A549 (cell line): ENCODE results near the gene CD164L2. TPM values are rescaled to one million over a fixed set of nuclear protein-coding genes. Genes with fewer than 3 reads are reported as not detected.
"Not testable (repeated sequence)": the region's sequence is repeated elsewhere in the genome, so short reads cannot be mapped to it uniquely, and the experiment has no call there.

Experiments
- ATAC-seq, 2 experiments: fragments of 200-7000 bp in 1 of 2; fragments of >200 bp in 1 of 2; cut with Nextera tagmentation in 1 of 2; cut with Tn5 transposase in 1 of 2; 3 replicates each; pipeline versions ENCODE4 v1.8.0 to v1.9.1; 2018 to 2020; ENCODE audit warnings: mild to moderate bottlenecking in 1 of 2, moderate library complexity in 1 of 2
- CTCF ChIA-PET: fragments of 300-600 bp; sonication (Branson Sonifier 250); formaldehyde crosslinking; extraction: SDS; loops from one replicate; lab custom pipeline; 2021; ENCODE audit warnings: antibody characterized with exemption, inconsistent platforms; lab: Yijun Ruan, JAX
- POLR2A ChIA-PET: fragments of 350-600 bp; formaldehyde crosslinking; extraction: SDS; loops from one replicate; lab custom pipeline; 2021; ENCODE audit warnings: antibody characterized with exemption, inconsistent platforms; lab: Yijun Ruan, JAX
- DNase-seq, 2 experiments: peaks; one replicate each; pipeline versions ENCODE4 v3.0.0 to v3.0.0-alpha.2; 2011 to 2016; ENCODE audit warnings: low read depth in 1 of 2, low spot score in 1 of 2
- FAIRE-seq: peaks from 2 replicates; lab custom pipeline; 2011; peaks lifted over from hg19 to GRCh38; lab: Jason Lieb, UNC
- H3K27ac ChIP-seq, 2 experiments: fragments of >200 bp; sonication (Bioruptor Twin); formaldehyde crosslinking; 3 replicates each; pipeline ENCODE4 v1.5.1; 2016 to 2017
- H3K4me1 ChIP-seq: fragments of >200 bp; sonication (Bioruptor Twin); formaldehyde crosslinking; 3 replicates; pipeline ENCODE4 v1.6.1; 2016
- H3K4me2 ChIP-seq: fragments of >200 bp; sonication (Bioruptor Twin); formaldehyde crosslinking; 3 replicates; pipeline ENCODE4 v1.6.1; 2016
- H3K4me3 ChIP-seq: fragments of >200 bp; sonication (Bioruptor Twin); formaldehyde crosslinking; 3 replicates; pipeline ENCODE4 v1.5.1; 2016
- H3K9me3 ChIP-seq: fragments of >200 bp; sonication (Bioruptor Twin); formaldehyde crosslinking; 3 replicates; pipeline ENCODE4 v1.6.1; 2016
- BHLHE40 ChIP-seq: IDR thresholded peaks from 2 replicates; pipeline ENCODE4 v1.6.1; 2012; ENCODE audit warnings: low read depth, low read length, inconsistent platforms
- CBX8 ChIP-seq: fragments of 200-600 bp; sonication (generic); IDR thresholded peaks from 2 replicates; pipeline ENCODE4 v1.6.1; 2016
- EHF ChIP-seq: fragments of 250-450 bp; sonication (Bioruptor Pico); IDR thresholded peaks from 2 replicates; pipeline ENCODE4 v1.5.0; 2020; ENCODE audit warnings: mild to moderate bottlenecking
- GATA3 ChIP-seq: IDR thresholded peaks from 2 replicates; pipeline ENCODE4 v1.6.1; 2012; ENCODE audit warnings: borderline replicate concordance
- HDAC2 ChIP-seq: fragments of 200-600 bp; sonication (generic); IDR thresholded peaks from 2 replicates; pipeline ENCODE4 v1.6.1; 2016
- HEYL ChIP-seq: fragments of 250-450 bp; sonication (Bioruptor Pico); IDR thresholded peaks from 2 replicates; pipeline ENCODE4 v1.8.0; 2021; ENCODE audit warnings: mild to moderate bottlenecking, moderate library complexity
- MAZ ChIP-seq: fragments of 150-350 bp; IDR thresholded peaks from 2 replicates; pipeline ENCODE4 v1.6.1; 2014; ENCODE audit warnings: antibody characterized with exemption, low read depth, low read length, borderline replicate concordance
- PHF8 ChIP-seq: fragments of 200-600 bp; sonication (generic); IDR thresholded peaks from 2 replicates; pipeline ENCODE4 v1.6.1; 2016; ENCODE audit warnings: low read depth, mild to moderate bottlenecking, antibody characterized with exemption, moderate library complexity, borderline replicate concordance
- RAD21 ChIP-seq, 2 experiments: fragments of >200 bp in 1 of 2; sonication (Bioruptor Twin) in 1 of 2; formaldehyde crosslinking in 1 of 2; IDR thresholded peaks in 1 of 2; conservative IDR thresholded peaks in 1 of 2; 2 replicates in 1 of 2; 3 replicates in 1 of 2; pipeline ENCODE4 v1.6.1; 2012 to 2018; ENCODE audit warnings: inconsistent platforms in 1 of 2
- RFX5 ChIP-seq: fragments of 450-650 bp; IDR thresholded peaks from 2 replicates; pipeline ENCODE4 v1.7.1; 2014; ENCODE audit warnings: antibody characterized with exemption, mild to moderate bottlenecking, moderate library complexity
- RNF2 ChIP-seq: fragments of 200-600 bp; sonication (generic); IDR thresholded peaks from 2 replicates; pipeline ENCODE4 v1.6.1; 2016; ENCODE audit warnings: low read depth, mild to moderate bottlenecking, antibody characterized with exemption, moderate library complexity, borderline replicate concordance
- TFCP2L1 ChIP-seq: fragments of 250-450 bp; sonication (Bioruptor Pico); IDR thresholded peaks from 2 replicates; pipeline ENCODE4 v1.5.0; 2021; ENCODE audit warnings: mild to moderate bottlenecking
- ZC3H11A ChIP-seq: fragments of 450-650 bp; IDR thresholded peaks from 2 replicates; pipeline ENCODE4 v1.6.1; 2014; ENCODE audit warnings: antibody characterized with exemption, mild to moderate bottlenecking
- ZFP36 ChIP-seq: fragments of 450-650 bp; IDR thresholded peaks from 2 replicates; pipeline ENCODE4 v1.6.1; 2014; ENCODE audit warnings: borderline replicate concordance; ENCODE audit not compliant: partially characterized antibody
- ZSCAN20 ChIP-seq: fragments of 250-450 bp; sonication (Bioruptor Pico); IDR thresholded peaks from 2 replicates; pipeline ENCODE4 v1.8.0; 2022; ENCODE audit warnings: mild to moderate bottlenecking, moderate library complexity
- WGBS: methylation state at CpG from one replicate; pipeline ENCODE4 v1.1.6; 2017; ENCODE audit errors: missing lambda C conversion rate; 5-methylcytosine and 5-hydroxymethylcytosine counted together
- polyA minus RNA-seq: library from RNA; depleted of rRNA, polyadenylated mRNA; stranded (reverse); fragments of >200 nt; gene quantifications from 2 replicates; pipeline ENCODE4 v1.2.3, GENCODE V29; 2011; rRNA and poly(A)+ RNA removed
- polyA plus RNA-seq, 4 experiments: library from polyadenylated mRNA; depleted of rRNA in 3 of 4; stranded (reverse); fragments of >200 nt; fragmentation: RNase III in 1 of 4; extraction: RNeasy Plus Mini Kit Qiagen cat#74134 plus additional on column Dnase treatment in 1 of 4; gene quantifications; 2 replicates in 3 of 4; 3 replicates in 1 of 4; pipeline ENCODE4 v1.2.3, GENCODE V29; 2011 to 2017
- TF ChIP-seq, protein P1 (sequence below): fragments of 200-600 bp; sonication (generic); IDR thresholded peaks from 2 replicates; pipeline ENCODE4 v1.6.1; 2016; ENCODE audit warnings: antibody characterized with exemption, mild to moderate bottlenecking, moderate library complexity
- TF ChIP-seq, protein P2 (sequence below): IDR thresholded peaks from 2 replicates; pipeline ENCODE4 v1.6.1; 2012
- TF ChIP-seq, protein P3 (sequence below): fragments of 450-650 bp; IDR thresholded peaks from 2 replicates; pipeline ENCODE4 v1.6.1; 2014; ENCODE audit warnings: antibody characterized with exemption
- TF ChIP-seq, protein P4 (sequence below): fragments of >200 bp; sonication (Bioruptor Twin); formaldehyde crosslinking; IDR thresholded peaks from 3 replicates; pipeline ENCODE4 v1.5.1; 2016
- TF ChIP-seq, protein P5 (sequence below): fragments of >200 bp; sonication (Bioruptor Twin); formaldehyde crosslinking; IDR thresholded peaks from 2 replicates; pipeline ENCODE4 v1.6.1; 2016

CD164L2 gene
- polyA plus RNA-seq (2011; rRNA removed) (not detected in 2 replicates), polyA plus RNA-seq (2017; fragmentation: RNase III; extraction: RNeasy Plus Mini Kit Qiagen cat#74134 plus additional on column Dnase treatment) (not detected in 3 replicates), polyA minus RNA-seq (not detected in 2 replicates)
- not detected in 2 replicates for polyA plus RNA-seq (2012; cell fraction: cytosol; rRNA removed)
- polyA plus RNA-seq (2012; cell fraction: nucleus; rRNA removed): not detected in 2 replicates

DNA sequence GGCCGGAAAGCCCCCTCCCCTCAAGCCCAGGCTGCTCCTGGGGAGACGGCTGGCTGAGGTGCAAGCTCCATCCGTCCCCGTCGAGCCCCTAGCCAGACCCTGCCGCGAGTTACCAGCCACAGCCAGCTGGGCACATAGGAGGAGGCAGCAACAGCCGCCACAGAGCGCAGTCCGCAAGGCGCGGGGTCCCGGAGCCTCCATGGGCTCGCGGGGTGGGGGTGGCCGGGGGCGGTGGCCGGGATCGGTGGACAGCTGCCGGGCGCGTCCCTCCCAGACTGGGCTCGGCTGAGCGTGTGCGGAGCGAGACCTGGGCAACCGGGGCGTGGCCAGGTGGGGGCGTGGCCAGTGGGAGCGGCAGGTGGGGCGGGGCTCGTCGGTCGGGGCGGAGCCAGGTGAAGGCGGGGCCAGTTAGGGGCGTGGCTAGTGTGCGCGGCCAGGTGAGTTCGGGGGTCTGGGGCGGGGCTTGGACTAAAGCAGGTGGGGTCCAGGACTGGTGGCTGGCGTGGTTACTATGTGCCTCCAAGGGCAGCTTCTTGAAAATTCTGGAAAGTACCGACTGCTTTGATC, at the start of gene CD164L2:
Gene CD164L2 (minus strand): TSS at position 295 of the 567 bp plus-strand sequence. CDS start 94 bp downstream, at position 201.
- Histone ChIP-seq H3K4me3 (no peak within 1 kb of the TSS), H3K9me3 (no peaks in the 10 kb centered on the region), H3K4me1 (no peaks in the 10 kb centered on the region), H3K27ac (no peak within 1 kb of the TSS), H3K4me2 (no peak within 1 kb of the TSS)
- no peak for FAIRE-seq
- TF ChIP-seq, protein P1, sequence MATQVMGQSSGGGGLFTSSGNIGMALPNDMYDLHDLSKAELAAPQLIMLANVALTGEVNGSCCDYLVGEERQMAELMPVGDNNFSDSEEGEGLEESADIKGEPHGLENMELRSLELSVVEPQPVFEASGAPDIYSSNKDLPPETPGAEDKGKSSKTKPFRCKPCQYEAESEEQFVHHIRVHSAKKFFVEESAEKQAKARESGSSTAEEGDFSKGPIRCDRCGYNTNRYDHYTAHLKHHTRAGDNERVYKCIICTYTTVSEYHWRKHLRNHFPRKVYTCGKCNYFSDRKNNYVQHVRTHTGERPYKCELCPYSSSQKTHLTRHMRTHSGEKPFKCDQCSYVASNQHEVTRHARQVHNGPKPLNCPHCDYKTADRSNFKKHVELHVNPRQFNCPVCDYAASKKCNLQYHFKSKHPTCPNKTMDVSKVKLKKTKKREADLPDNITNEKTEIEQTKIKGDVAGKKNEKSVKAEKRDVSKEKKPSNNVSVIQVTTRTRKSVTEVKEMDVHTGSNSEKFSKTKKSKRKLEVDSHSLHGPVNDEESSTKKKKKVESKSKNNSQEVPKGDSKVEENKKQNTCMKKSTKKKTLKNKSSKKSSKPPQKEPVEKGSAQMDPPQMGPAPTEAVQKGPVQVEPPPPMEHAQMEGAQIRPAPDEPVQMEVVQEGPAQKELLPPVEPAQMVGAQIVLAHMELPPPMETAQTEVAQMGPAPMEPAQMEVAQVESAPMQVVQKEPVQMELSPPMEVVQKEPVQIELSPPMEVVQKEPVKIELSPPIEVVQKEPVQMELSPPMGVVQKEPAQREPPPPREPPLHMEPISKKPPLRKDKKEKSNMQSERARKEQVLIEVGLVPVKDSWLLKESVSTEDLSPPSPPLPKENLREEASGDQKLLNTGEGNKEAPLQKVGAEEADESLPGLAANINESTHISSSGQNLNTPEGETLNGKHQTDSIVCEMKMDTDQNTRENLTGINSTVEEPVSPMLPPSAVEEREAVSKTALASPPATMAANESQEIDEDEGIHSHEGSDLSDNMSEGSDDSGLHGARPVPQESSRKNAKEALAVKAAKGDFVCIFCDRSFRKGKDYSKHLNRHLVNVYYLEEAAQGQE: no peak
- TF ChIP-seq, protein P2, sequence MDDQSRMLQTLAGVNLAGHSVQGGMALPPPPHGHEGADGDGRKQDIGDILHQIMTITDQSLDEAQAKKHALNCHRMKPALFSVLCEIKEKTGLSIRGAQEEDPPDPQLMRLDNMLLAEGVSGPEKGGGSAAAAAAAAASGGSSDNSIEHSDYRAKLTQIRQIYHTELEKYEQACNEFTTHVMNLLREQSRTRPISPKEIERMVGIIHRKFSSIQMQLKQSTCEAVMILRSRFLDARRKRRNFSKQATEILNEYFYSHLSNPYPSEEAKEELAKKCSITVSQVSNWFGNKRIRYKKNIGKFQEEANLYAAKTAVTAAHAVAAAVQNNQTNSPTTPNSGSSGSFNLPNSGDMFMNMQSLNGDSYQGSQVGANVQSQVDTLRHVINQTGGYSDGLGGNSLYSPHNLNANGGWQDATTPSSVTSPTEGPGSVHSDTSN: no peak
- TF ChIP-seq GATA3: no peak
- no peak for TF ChIP-seq ZFP36
- no peak for TF ChIP-seq HDAC2
- no peak for TF ChIP-seq EHF
- TF ChIP-seq, protein P3, sequence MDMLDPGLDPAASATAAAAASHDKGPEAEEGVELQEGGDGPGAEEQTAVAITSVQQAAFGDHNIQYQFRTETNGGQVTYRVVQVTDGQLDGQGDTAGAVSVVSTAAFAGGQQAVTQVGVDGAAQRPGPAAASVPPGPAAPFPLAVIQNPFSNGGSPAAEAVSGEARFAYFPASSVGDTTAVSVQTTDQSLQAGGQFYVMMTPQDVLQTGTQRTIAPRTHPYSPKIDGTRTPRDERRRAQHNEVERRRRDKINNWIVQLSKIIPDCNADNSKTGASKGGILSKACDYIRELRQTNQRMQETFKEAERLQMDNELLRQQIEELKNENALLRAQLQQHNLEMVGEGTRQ: no peak
- POLR2A ChIA-PET: no interaction called here
- peak; percentile 16 to 17; a peak in 4 of 6 replicates for ATAC-seq
- WGBS: 93% methylated on average over 2 of the region's 43 CpGs
- no peak for DNase-seq
- CTCF ChIA-PET: interaction anchor here (1.0 to 12.0 kb wide), 8 partner anchors 8 to 174 kb away, joined by 3 to 215 read pairs (median 5); partner anchors contain the start of gene MAP3K6

DNA sequence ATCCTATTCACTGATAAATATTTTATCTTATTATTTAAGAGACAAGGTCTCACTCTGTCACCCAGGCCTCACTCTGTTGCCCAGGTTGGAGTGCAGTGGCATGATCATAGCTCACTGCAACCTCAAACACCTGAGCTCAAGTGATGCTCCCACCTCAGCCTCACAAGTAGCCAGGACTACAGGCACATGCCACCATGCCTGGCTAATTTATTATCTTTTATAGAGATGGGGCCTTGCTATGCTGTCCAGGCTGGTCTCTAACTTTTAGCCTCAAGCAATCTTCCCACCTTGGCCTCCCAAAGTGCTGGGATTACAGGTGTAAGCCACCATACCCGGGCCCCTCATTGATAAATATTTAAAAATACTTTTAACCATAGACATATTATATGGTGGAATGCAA, 49.6 kb upstream of the CD164L2 start:
- CTCF ChIA-PET, FAIRE-seq, ATAC-seq, H3K4me3 ChIP-seq, H3K9me3 ChIP-seq, POLR2A ChIA-PET, H3K4me2 ChIP-seq, DNase-seq, H3K27ac ChIP-seq: not testable (repeated sequence)
- 95% methylated on average over 1 of the region's 1 CpG for WGBS
- H3K4me1 ChIP-seq: peaks cover 27% of the 10 kb centered on the region

DNA sequence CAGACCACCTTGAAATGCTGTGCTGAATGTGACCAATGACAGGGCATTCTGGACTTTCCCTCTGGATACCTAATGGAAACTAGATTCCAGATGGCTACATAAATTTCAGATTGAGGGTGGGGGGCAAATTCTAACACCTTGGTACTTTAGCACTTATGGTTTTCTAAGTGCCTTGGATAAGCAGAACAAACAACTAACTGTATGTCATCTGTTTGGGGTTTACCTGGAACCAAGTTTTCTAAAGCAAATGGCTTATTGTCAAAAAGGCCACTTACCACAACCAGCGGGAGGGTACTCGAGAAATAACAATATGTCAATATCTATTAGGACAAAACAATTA, 48.4 kb upstream of the CD164L2 start:
- WGBS: 98% methylated on average over 2 of the region's 2 CpGs
- ChIA-PET CTCF (interaction anchor here (1.3 kb wide), 1 partner anchor 16 kb away, joined by 5 read pairs; no protein-coding TSS in a partner anchor), POLR2A (no interaction called here)
- no peak for ATAC-seq
- TF ChIP-seq ZSCAN20 (no peak), BHLHE40 (no peak), PHF8 (no peak), MAZ (no peak), HEYL (CRISPR knock-in tag) (no peak), RNF2 (no peak), RFX5 (no peak), ZC3H11A (no peak), TFCP2L1 (no peak), RAD21 (conservative IDR thresholded peaks at IDR 0.05 in 1 of 2, IDR thresholded peaks at IDR 0.05 in 1 of 2) (no peak), CBX8 (no peak)
- TF ChIP-seq, protein P4, sequence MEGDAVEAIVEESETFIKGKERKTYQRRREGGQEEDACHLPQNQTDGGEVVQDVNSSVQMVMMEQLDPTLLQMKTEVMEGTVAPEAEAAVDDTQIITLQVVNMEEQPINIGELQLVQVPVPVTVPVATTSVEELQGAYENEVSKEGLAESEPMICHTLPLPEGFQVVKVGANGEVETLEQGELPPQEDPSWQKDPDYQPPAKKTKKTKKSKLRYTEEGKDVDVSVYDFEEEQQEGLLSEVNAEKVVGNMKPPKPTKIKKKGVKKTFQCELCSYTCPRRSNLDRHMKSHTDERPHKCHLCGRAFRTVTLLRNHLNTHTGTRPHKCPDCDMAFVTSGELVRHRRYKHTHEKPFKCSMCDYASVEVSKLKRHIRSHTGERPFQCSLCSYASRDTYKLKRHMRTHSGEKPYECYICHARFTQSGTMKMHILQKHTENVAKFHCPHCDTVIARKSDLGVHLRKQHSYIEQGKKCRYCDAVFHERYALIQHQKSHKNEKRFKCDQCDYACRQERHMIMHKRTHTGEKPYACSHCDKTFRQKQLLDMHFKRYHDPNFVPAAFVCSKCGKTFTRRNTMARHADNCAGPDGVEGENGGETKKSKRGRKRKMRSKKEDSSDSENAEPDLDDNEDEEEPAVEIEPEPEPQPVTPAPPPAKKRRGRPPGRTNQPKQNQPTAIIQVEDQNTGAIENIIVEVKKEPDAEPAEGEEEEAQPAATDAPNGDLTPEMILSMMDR: no peak
- TF ChIP-seq, protein P5, sequence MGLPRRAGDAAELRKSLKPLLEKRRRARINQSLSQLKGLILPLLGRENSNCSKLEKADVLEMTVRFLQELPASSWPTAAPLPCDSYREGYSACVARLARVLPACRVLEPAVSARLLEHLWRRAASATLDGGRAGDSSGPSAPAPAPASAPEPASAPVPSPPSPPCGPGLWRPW: no peak
- H3K27ac ChIP-seq: no peak overlapping the region
- no peak overlapping the region for H3K4me3 ChIP-seq
- no peak overlapping the region for H3K4me2 ChIP-seq
- peaks cover 15% of the 10 kb centered on the region for H3K4me1 ChIP-seq
- no peaks in the 10 kb centered on the region for H3K9me3 ChIP-seq
- DNase-seq: no peak
- FAIRE-seq: no peak
